ENCODE results near the gene DMAC2.
"Not testable (repeated sequence)": the region's sequence is repeated elsewhere in the genome, so short reads cannot be mapped to it uniquely, and the experiment has no call there.

Gene DMAC2

GRCh38 chr19:41395355-41395754 is 44.4 kb downstream of the DMAC2 start:
- Histone ChIP-seq H3K36me3 (ENCODE audit: insufficient read depth, low read length) (peaks cover 20% of the 10 kb centered on the region), H3K9me3 (ENCODE audit: insufficient read depth, low read depth, low read length) (no peaks in the 10 kb centered on the region), H3K4me1 (ENCODE audit: insufficient read depth, low read length) (peaks cover 9% of the 10 kb centered on the region), H3K4me3 (ENCODE audit: low read length) (0 out of 2 replicates have a peak overlapping the region, but pooled peaks have one; percentile 12), H3K27me3 (ENCODE audit: insufficient read depth, low read length) (no peaks in the 10 kb centered on the region), H3K9ac (ENCODE audit: low read depth, low read length) (no peak overlapping the region), H3K27ac (ENCODE audit: low read depth, low read length) (no peak overlapping the region)
- 82% methylated on average over 6 of the region's 6 CpGs for WGBS

- no peak overlapping the region for H3K9ac ChIP-seq (ENCODE audit: low read depth, low read length)
- WGBS = 96% methylated on average over 12 of the region's 12 CpGs
- H3K4me1 ChIP-seq (ENCODE audit: insufficient read depth, low read length) = no peaks in the 10 kb centered on the region; the same call in 1 of the 2 replicates
- H3K27ac ChIP-seq (ENCODE audit: low read depth, low read length) = no peak overlapping the region
- H3K27me3 ChIP-seq (ENCODE audit: insufficient read depth, low read length) = no peaks in the 10 kb centered on the region
- peaks cover 39% of the 10 kb centered on the region for H3K36me3 ChIP-seq (ENCODE audit: insufficient read depth, low read length)
- H3K4me3 ChIP-seq (ENCODE audit: low read length) = no peak overlapping the region
- H3K9me3 ChIP-seq (ENCODE audit: insufficient read depth, low read depth, low read length) = no peaks in the 10 kb centered on the region
Observed at GRCh38 chr19:41392775-41393174, 46.9 kb downstream of the DMAC2 start.

GRCh38 chr19:41391618-41392017 is 48.1 kb downstream of the DMAC2 start:
- Histone ChIP-seq H3K27ac (ENCODE audit: low read depth, low read length) (no peak overlapping the region), H3K4me1 (ENCODE audit: insufficient read depth, low read length) (no peaks in the 10 kb centered on the region; the same call in 1 of the 2 replicates), H3K9me3 (ENCODE audit: insufficient read depth, low read depth, low read length) (no peaks in the 10 kb centered on the region), H3K36me3 (ENCODE audit: insufficient read depth, low read length) (peaks cover 39% of the 10 kb centered on the region), H3K9ac (ENCODE audit: low read depth, low read length) (no peak overlapping the region), H3K4me3 (ENCODE audit: low read length) (no peak overlapping the region), H3K27me3 (ENCODE audit: insufficient read depth, low read length) (no peaks in the 10 kb centered on the region)
- 91% methylated on average over 11 of the region's 11 CpGs for WGBS

- Histone ChIP-seq H3K9ac (ENCODE audit: low read depth, low read length) (no peak overlapping the region), H3K4me1 (ENCODE audit: insufficient read depth, low read length) (no peaks in the 10 kb centered on the region), H3K27ac (ENCODE audit: low read depth, low read length) (no peak overlapping the region), H3K9me3 (ENCODE audit: insufficient read depth, low read depth, low read length) (no peaks in the 10 kb centered on the region), H3K4me3 (ENCODE audit: low read length) (no peak overlapping the region), H3K36me3 (ENCODE audit: insufficient read depth, low read length) (peaks cover 33% of the 10 kb centered on the region), H3K27me3 (ENCODE audit: insufficient read depth, low read length) (no peaks in the 10 kb centered on the region)
- 92% methylated on average over 13 of the region's 13 CpGs for WGBS
Observed at GRCh38 chr19:41386442-41386841, 53.3 kb downstream of the DMAC2 start.

GRCh38 chr19:41384351-41384750 is 55.4 kb downstream of the DMAC2 start:
- no peaks in the 10 kb centered on the region for H3K27me3 ChIP-seq (ENCODE audit: insufficient read depth, low read length)
- H3K4me3 ChIP-seq (ENCODE audit: low read length) = no peak overlapping the region
- no peak overlapping the region for H3K27ac ChIP-seq (ENCODE audit: low read depth, low read length)
- H3K9ac ChIP-seq (ENCODE audit: low read depth, low read length) = no peak overlapping the region
- H3K9me3 ChIP-seq (ENCODE audit: insufficient read depth, low read depth, low read length) = no peaks in the 10 kb centered on the region
- H3K36me3 ChIP-seq (ENCODE audit: insufficient read depth, low read length) = peaks cover 14% of the 10 kb centered on the region
- WGBS = 95% methylated on average over 5 of the region's 5 CpGs
- H3K4me1 ChIP-seq (ENCODE audit: insufficient read depth, low read length) = no peaks in the 10 kb centered on the region

- H3K9ac ChIP-seq (ENCODE audit: low read depth, low read length); H3K4me1 ChIP-seq (ENCODE audit: insufficient read depth, low read length); H3K36me3 ChIP-seq (ENCODE audit: insufficient read depth, low read length); H3K9me3 ChIP-seq (ENCODE audit: insufficient read depth, low read depth, low read length); H3K27me3 ChIP-seq (ENCODE audit: insufficient read depth, low read length); H3K4me3 ChIP-seq (ENCODE audit: low read length); H3K27ac ChIP-seq (ENCODE audit: low read depth, low read length): not testable (repeated sequence)
- WGBS = 96% methylated on average over 8 of the region's 8 CpGs
Observed at GRCh38 chr19:41381536-41381935, 58.2 kb downstream of the DMAC2 start.
